Measurements from ENCODE around the gene MYO7A.

DNA sequence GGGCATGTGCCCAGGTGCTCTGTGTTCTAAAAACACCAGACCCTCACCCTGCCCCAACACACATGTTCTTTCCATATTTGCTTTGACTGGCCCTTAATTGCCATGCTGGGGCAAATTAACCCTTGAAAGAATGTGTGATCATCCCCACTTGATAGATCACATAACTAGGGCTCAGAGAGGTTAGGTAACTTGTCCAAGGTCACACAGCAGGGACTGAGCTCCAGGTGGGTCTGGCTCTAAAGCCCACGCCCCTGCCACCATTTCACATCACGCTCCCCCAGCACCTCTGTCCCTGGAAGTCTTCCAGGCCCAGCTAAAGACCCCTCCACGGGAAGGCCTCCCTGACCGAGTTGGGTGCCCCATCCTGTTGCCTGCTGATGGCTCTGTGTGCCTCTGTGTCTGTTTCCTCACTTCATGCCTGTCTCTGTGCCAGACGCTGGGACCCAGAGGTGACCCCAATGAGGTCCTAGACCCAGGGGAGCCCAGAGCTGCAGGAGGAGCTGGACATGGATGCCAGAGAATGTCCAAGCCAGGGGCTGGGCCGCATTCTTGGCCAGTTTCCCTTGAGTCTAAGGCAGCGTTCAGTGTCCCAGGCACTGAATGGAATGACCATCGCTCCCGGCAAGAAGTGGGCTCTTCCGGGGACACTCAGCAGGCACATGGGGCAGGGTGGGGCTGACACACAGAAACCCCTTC, 79.7 kb downstream of the MYO7A start:
- TF ChIP-seq CTCF (IDR thresholded peaks at IDR 0.05), result no peak
- no peak for TF ChIP-seq POLR2A (IDR thresholded peaks at IDR 0.05)

Data from ovary (tissue), 3 donors.